Glomerular visceral epithelial cell (primary cell): ENCODE data around the gene DLGAP1.
"Not testable (repeated sequence)": the region's sequence is repeated elsewhere in the genome, so short reads cannot be mapped to it uniquely, and the experiment has no call there.

ENCODE experiments used
- DNase-seq: peaks from one replicate; pipeline ENCODE4 v3.0.0-alpha.2; 2016; ENCODE audit errors: extremely low spot score

DLGAP1 gene

GRCh38 chr18:3604498-3605408, 850.4 kb downstream of the DLGAP1 start:
- peak; percentile 84 for DNase-seq

DNA sequence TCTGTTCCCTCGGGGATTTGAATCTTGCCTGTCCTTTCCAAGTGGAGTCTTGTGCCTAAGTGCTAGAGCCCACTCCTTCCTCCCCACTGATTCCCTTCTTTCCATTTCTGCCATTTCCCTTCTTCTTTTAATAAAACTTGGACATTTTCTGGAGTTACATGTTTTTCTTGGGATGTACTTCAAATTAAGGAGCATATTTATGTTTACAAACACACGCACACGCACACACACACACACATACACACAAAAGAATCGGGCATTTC, 850.9 kb downstream of the DLGAP1 start:
- DNase-seq, result no peak

GRCh38 chr18:3603421-3604234, 851.5 kb downstream of the DLGAP1 start:
- DNase-seq, result peak; percentile 89

- DNase-seq, result not testable (repeated sequence)
Measured at GRCh38 chr18:3601106-3601755, 853.9 kb downstream of the DLGAP1 start.

DNA sequence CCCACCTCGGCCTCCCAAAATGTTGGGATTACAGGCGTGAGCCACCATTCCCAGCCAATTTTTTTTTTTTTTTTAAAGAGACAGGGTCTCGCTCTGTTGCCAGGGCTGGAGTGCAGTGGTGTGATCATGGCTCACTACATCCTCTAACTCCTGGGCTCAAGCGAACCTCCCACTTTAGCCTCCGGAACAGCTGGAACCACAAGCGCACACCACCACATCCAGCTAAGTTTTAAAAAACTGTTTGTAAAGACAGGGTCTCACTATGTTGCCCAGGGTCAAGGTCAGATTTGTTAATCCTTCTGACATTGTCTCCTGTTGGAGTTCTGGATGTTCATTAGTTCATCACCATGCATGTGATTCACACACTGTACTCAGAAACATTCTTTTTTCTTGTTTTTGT, 855.2 kb downstream of the DLGAP1 start:
- DNase-seq, result no peak

GRCh38 chr18:3599195-3599594, 855.9 kb downstream of the DLGAP1 start:
- no peak for DNase-seq

- no peak for DNase-seq
Measured at GRCh38 chr18:3598581-3598980, 856.5 kb downstream of the DLGAP1 start.

DNA sequence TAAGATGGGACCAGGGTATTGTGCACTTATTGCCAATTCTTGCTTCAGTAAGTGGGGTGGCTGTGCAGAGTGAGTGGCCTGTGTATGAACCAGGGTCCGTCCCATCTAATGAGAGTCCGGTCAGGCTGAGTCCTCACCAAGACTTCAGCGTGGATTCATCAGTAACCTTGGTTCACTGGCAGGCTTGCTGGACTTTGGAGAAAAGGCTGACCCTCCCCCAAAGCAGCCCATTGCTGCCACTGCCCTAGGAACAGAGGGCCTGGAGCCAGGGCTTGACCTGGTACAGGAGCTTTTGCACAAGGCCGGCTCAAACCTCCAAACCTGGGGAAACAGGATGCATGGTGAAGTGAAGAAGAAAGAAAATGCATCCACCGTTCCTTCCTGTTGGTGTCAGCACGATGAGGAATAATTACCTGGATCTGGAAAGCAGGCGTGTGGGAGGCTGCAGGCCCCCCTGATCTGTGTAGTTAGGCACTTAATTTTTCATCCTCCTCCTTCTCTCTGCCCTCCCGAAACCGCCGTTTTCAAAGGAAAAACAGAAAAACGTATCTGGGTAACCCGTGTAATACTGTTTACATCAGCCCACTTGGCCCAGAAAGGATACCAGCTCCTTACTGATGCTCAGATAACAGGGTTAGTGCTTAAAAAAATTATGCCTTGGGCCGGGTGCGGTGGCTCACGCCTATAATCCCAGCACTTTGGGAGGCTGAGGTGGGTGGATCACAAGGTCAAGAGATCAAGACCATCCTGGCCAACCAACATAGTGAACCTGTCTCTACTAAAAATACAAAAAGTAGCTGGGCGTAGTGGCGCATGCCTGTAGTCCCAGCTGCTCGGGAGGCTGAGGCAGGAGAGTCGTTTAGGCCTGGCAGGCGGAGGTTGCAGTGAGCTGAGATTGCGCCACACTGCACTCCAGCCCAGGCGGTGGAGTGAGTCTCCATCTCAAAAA, 857.4 kb downstream of the DLGAP1 start:
- DNase-seq, result no peak

DNA sequence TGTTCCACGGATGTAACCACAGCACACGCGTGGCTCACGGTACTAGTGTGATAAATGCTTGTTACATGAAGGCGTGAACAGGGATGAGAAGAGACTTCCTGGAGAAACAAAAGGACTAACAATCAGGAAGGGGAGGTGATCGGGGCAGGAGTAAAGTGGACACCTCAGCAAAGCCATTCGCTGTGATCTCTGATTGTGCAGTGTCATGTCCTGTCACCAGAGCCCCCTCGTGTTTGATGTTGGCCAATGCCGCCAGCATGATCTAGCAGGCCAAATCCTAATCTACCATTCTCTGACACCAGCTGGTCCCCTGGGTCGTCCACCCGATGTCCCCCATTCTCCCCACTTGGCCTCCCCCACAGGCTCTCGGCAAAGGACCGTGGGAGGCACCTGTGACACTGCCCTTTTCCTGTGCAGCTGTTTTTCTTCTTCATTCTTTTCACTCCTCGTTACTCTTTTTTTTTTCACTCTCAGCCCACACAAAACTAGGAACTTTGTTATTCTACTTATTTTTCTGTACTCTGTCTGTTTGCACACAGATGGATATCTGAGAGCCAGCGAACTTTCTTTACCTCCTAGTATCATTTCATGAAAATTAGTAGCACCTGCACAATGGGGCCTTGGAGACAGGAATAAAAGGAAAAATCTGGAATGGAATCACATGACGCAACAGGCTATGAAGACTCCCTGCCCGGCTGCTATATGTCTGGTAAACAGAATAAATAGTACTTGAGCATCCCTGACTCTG, 858.3 kb downstream of the DLGAP1 start:
- DNase-seq, result peak; percentile 31

DNA sequence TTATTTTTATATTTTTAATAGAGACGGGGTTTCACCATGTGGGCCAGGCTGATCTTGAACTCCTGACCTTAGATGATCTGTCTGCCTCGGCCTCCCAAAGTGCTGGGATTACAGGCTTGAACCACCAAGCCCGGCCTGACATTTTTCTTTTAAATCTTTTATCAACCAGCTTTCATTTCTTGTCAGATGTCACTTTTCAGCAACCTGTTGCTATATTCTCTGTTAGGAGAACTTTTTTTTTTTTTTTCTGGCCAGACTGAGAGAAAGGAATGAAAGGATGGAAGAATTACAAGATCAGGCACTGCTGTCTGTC, 858.8 kb downstream of the DLGAP1 start:
- DNase-seq, result no peak

- peak; percentile 98 for DNase-seq
Measured at GRCh38 chr18:3595369-3596273, 859.5 kb downstream of the DLGAP1 start.

DNA sequence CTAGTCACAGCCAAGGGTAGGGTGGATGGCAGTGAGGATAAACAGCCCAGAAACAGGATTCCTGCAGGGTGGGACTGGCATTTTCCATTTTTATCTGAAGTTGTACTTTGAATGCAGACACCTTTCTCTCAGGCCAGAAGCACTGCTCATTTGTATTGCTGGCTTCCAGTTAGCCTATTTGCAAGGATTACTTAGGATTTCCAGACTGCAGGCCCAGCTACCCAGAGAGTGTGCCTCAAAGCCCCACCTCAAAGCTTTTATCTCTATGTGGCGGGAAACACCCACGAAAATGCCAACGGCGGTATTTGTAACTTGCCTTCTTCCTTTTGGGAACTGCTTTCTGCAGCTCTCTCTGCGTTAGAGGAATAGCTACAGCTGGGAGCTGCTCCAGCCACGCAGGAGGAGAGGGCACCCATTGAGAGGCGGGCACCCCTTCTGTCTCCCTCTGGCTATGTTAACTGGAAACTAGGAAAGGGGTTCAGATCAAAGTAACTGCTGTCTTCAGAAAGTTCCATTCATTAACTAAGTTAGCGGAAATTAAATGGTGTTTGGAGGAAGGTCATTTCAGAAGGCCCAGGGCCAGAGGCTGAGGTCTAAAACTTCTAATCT, 860.2 kb downstream of the DLGAP1 start:
- peak; percentile 43 for DNase-seq

GRCh38 chr18:3593904-3594759, 861.0 kb downstream of the DLGAP1 start:
- peak; percentile 94 for DNase-seq

- DNase-seq, result peak; percentile 87
Measured at GRCh38 chr18:3593381-3593903, 861.7 kb downstream of the DLGAP1 start.

GRCh38 chr18:3592864-3593263, 862.2 kb downstream of the DLGAP1 start:
- no peak for DNase-seq

DNA sequence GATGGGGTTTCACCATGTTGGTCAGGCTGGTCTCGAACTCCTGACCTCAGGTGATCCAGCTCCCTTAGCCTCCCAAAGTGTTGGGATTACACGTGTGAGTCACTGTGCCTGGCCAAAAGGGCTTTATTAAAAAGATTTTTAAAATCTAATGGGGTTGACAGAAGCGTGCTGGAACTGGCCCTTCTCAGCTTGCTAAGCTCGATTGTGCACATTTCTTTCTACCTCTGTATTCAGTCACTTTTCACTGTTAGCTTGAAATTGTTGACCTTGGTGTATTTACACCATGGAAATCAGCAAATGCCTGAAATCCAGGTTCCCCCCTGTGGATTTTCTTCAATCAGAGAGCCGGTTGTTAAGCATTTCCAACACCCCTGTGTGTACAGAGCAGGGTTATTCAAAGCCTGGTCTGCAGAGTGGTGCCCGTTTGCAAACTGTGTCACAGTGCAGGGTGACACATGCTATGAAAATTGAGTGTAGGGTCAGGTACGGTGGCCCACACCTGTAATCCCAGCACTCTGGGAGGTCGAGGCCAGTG, 864.9 kb downstream of the DLGAP1 start:
- no peak for DNase-seq

GRCh38 chr18:3585656-3586509, 869.2 kb downstream of the DLGAP1 start:
- DNase-seq, result peak; percentile 81
